Breast epithelium (tissue), 4 donors: ENCODE results near the gene GAS6. TPM values are rescaled to one million over a fixed set of nuclear protein-coding genes. Genes with fewer than 3 reads are reported as not detected.
"Not testable (repeated sequence)": the region's sequence is repeated elsewhere in the genome, so short reads cannot be mapped to it uniquely, and the experiment has no call there.

Experiments
- DNase-seq, 2 donors: peaks; one replicate each; pipeline ENCODE4 v3.0.0-alpha.2; 2019; ENCODE audit warnings: low spot score in 2 of 2
- H3K27ac ChIP-seq, 2 donors: fragments of 200-600 bp; sonication (generic) in 1 of 2; one replicate each; pipeline ENCODE4 v1.5.1; 2016 to 2019; ENCODE audit warnings: mild to moderate bottlenecking in 1 of 2
- H3K27me3 ChIP-seq, 2 donors: fragments of 200-600 bp; sonication (generic) in 1 of 2; one replicate each; pipeline versions ENCODE4 v1.5.1 to v1.6.0; 2017 to 2019; ENCODE audit warnings: control low read depth in 1 of 2, mild to moderate bottlenecking in 1 of 2
- H3K36me3 ChIP-seq: fragments of 200-600 bp; one replicate; pipeline ENCODE4 v1.5.1; 2019
- H3K4me1 ChIP-seq, 2 donors: fragments of 200-600 bp; sonication (generic); one replicate each; pipeline ENCODE4 v1.5.1; 2016 to 2019; ENCODE audit warnings: control low read depth in 1 of 2
- H3K4me3 ChIP-seq, 3 donors: fragments of 200-600 bp; sonication (generic); 1 replicate in 2 of 3; 2 replicates in 1 of 3; pipeline ENCODE4 v1.5.1; 2016 to 2019; ENCODE audit warnings: mild to moderate bottlenecking in 3 of 3, moderate library complexity in 2 of 3
- H3K9me3 ChIP-seq, 2 donors: fragments of 200-600 bp; sonication (generic) in 1 of 2; one replicate each; pipeline ENCODE4 v1.5.1; 2016 to 2019; ENCODE audit warnings: control low read depth in 1 of 2
- POLR2A ChIP-seq: fragments of 450-650 bp; IDR thresholded peaks from one replicate; pipeline ENCODE4 v1.6.1; 2016; ENCODE audit warnings: antibody characterized with exemption, mild to moderate bottlenecking, moderate library complexity
- POLR2AphosphoS5 ChIP-seq, 3 donors: sonication (generic); formaldehyde crosslinking; IDR thresholded peaks; one replicate each; pipeline ENCODE4 v1.6.1; 2017; ENCODE audit warnings: antibody characterized with exemption in 3 of 3
- intact Hi-C: fragments of 100-400 bp; cut with DNase I; formaldehyde crosslinking; loops from one replicate; pipeline ENCODE4 v1.15.1; 2023; ENCODE audit warnings: low total_unique reads
- total RNA-seq, 3 donors: library from RNA; depleted of rRNA; stranded (reverse); fragments of >200 nt; gene quantifications; one replicate each; pipeline ENCODE4 v1.1.0, GENCODE V29; 2016
- TF ChIP-seq, protein P1 (sequence below), 3 donors: fragments of 450-650 bp; IDR thresholded peaks; one replicate each; pipeline ENCODE4 v1.5.1; 2016 to 2017; ENCODE audit warnings: antibody characterized with exemption in 3 of 3, mild to moderate bottlenecking in 3 of 3, moderate library complexity in 3 of 3

Gene GAS6
- total RNA-seq, 3 donors from 2014 or later, result 85.9 to 146 (median 103) TPM

DNA sequence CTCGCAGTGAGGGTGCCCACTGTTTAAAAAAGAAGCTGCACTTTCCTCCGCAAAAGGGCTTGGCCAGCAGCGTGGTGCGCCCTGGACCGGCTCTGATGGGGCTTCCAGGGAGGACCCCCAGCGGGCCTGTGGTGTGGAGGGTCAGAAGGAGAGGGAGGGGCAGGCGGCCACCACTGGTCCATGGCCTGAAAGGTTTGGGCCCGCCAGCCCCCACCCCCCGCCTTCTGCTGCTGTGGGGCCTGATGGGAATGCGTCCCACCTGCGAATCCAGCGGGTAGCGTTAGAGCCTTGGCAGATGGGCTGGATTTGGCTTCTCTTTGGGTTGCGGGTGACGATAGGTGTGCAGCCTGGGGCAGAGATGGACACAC lies 70.2 kb downstream of the GAS6 start:
- TF ChIP-seq POLR2AphosphoS5 (IDR thresholded peaks at IDR 0.05) (no peak), POLR2A (no peak)
- TF ChIP-seq, protein P1, sequence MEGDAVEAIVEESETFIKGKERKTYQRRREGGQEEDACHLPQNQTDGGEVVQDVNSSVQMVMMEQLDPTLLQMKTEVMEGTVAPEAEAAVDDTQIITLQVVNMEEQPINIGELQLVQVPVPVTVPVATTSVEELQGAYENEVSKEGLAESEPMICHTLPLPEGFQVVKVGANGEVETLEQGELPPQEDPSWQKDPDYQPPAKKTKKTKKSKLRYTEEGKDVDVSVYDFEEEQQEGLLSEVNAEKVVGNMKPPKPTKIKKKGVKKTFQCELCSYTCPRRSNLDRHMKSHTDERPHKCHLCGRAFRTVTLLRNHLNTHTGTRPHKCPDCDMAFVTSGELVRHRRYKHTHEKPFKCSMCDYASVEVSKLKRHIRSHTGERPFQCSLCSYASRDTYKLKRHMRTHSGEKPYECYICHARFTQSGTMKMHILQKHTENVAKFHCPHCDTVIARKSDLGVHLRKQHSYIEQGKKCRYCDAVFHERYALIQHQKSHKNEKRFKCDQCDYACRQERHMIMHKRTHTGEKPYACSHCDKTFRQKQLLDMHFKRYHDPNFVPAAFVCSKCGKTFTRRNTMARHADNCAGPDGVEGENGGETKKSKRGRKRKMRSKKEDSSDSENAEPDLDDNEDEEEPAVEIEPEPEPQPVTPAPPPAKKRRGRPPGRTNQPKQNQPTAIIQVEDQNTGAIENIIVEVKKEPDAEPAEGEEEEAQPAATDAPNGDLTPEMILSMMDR (IDR thresholded peaks at IDR 0.05), result no peak
- Histone ChIP-seq H3K9me3 (no peaks in the 10 kb centered on the region), H3K27ac (no peak overlapping the region), H3K4me1 (no peaks in the 10 kb centered on the region), H3K36me3 (no peaks in the 10 kb centered on the region), H3K27me3 (peaks cover 0 to 5% of the 10 kb centered on the region in 2 donors), H3K4me3 (no peak overlapping the region)
- intact Hi-C loops, result no loop called here
- peak in 1 of 2 donors; percentile 39 for DNase-seq

DNA sequence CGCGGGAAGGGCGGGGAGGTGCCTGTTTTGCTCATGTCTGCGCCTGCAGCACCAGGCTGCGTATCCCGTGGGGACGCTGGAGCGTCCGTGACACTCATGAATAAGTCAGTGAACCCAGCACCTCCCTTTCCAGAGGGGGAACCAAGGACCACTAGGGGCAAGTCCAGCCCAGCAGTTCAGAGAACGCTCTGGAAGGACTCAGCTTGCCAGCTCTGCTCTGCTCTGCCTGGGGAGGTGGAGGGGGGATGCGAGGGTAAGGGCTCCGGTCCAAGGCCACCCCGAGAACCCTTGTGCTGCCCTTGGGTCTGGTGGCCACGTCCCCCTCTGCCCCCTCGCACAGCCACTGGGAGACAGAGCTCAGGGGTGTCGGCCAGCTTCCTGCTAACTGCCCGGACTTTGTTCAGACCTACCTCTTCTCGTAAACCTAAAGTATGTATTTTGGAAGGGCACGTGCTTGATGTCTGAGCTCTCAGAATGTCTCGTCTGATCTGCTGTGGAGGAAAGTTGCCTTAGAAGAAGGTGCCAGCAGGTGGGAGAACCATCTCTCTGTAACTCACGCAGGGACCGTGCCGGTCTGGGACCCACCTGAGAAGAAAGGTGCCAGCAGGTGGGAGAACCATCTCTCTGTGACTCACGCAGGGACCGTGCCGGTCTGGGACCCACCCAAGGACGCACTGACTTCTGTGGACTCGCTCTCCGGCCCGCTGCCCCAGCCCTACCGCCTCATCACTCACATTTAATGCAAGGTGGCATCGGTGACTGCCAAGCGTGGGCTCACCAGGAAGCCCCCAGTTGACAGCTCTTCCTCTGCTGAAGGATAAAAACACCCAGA lies 70.8 kb downstream of the GAS6 start:
- intact Hi-C loops, result no loop called here
- TF ChIP-seq POLR2AphosphoS5 (IDR thresholded peaks at IDR 0.05), result no peak
- TF ChIP-seq, protein P1 (IDR thresholded peaks at IDR 0.05), result no peak
- no peak for TF ChIP-seq POLR2A
- DNase-seq, result peak in 1 of 2 donors; percentile 41
- H3K4me1 ChIP-seq, result no peaks in the 10 kb centered on the region
- peaks cover 0 to 5% of the 10 kb centered on the region in 2 donors for H3K27me3 ChIP-seq
- H3K27ac ChIP-seq, result no peak overlapping the region
- H3K9me3 ChIP-seq, result no peaks in the 10 kb centered on the region
- H3K36me3 ChIP-seq, result no peaks in the 10 kb centered on the region
- no peak overlapping the region for H3K4me3 ChIP-seq

DNA sequence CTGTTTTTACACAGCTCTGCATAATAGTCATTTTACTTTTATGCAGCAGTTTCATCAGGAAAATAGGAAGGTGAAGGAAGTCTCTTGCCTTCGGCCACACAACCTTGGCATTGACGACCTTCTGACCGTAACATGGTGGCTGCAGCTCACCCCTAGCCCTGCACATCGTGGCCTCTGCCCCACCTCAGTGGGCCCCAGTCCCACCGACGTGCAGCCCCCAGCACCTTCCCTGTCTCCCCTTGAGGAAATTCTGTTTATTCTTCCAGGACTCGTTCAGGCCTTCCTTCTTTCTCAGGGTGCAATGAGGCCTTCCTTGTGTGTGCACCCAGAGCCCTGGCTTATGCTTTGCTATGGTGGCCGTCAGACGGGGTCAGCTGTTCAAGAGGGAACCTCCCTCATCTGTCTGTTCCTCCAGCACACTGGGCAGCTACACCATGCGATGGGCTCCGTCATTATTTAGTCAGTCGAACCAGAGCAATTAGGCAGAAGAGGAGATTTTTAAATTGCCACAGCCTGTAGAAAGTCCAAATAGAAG lies 71.6 kb downstream of the GAS6 start:
- peaks cover 0 to 5% of the 10 kb centered on the region in 2 donors for H3K27me3 ChIP-seq
- TF ChIP-seq POLR2A, result no peak
- peak in 1 of 2 donors; percentile 27 for DNase-seq
- no peak overlapping the region for H3K27ac ChIP-seq
- H3K9me3 ChIP-seq, result no peaks in the 10 kb centered on the region
- H3K4me1 ChIP-seq, result no peaks in the 10 kb centered on the region
- no peak overlapping the region for H3K4me3 ChIP-seq
- intact Hi-C loops, result no loop called here
- no peaks in the 10 kb centered on the region for H3K36me3 ChIP-seq

DNA sequence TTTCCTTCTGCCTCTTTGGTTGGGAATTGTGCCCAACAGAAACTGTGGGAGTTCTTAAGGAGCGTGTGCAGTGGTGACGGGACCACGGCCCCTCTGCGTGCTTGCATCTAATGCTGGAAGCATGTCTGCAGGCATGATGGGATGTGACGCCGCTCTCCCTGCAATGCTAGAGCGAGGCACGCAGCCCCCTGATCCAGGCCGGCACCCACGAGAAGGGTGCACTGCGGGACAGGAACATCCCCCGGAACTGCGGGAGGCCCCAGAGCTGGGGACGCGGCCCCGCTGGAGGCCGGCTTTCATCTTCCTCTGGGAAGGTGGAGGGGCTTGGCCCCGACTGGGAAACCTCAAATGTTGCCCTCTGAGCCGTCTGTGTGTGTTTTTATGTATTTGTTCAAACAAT lies 72.1 kb downstream of the GAS6 start:
- intact Hi-C loops, result no loop called here
- DNase-seq, result no peak
- no peak overlapping the region for H3K4me3 ChIP-seq
- no peak for TF ChIP-seq POLR2AphosphoS5 (IDR thresholded peaks at IDR 0.05)
- TF ChIP-seq, protein P1 (IDR thresholded peaks at IDR 0.05), result no peak
- no peak for TF ChIP-seq POLR2A
- peaks cover 0 to 5% of the 10 kb centered on the region in 2 donors for H3K27me3 ChIP-seq
- H3K9me3 ChIP-seq, result no peaks in the 10 kb centered on the region
- H3K4me1 ChIP-seq, result no peaks in the 10 kb centered on the region
- H3K36me3 ChIP-seq, result no peaks in the 10 kb centered on the region
- H3K27ac ChIP-seq, result no peak overlapping the region

DNA sequence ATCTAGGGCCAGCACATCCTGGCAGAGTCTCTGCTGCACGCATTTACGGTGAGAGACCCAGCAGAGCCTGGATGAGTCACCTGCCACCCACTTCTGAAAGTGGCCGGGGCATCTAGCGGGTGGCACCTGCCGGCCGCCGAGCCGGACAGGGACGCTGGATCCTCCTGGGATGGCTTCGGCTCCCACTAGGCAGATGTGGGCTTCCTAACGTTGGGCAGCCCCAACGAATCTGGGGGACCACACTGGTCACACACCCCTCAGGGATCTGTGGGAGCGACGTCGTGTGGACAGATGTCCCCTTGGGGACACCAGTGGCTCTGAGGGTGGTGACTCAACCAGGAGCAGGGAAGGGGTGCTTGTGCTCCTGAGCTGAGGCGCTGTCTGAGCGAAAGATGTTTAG lies 72.7 kb downstream of the GAS6 start:
- intact Hi-C loops, result no loop called here
- Histone ChIP-seq H3K4me3 (no peak overlapping the region), H3K9me3 (no peaks in the 10 kb centered on the region), H3K27me3 (peaks cover 0 to 5% of the 10 kb centered on the region in 2 donors), H3K4me1 (no peaks in the 10 kb centered on the region), H3K36me3 (no peaks in the 10 kb centered on the region), H3K27ac (no peak overlapping the region)
- TF ChIP-seq POLR2AphosphoS5 (IDR thresholded peaks at IDR 0.05), result no peak
- no peak for TF ChIP-seq POLR2A
- TF ChIP-seq, protein P1 (IDR thresholded peaks at IDR 0.05), result no peak
- no peak for DNase-seq

DNA sequence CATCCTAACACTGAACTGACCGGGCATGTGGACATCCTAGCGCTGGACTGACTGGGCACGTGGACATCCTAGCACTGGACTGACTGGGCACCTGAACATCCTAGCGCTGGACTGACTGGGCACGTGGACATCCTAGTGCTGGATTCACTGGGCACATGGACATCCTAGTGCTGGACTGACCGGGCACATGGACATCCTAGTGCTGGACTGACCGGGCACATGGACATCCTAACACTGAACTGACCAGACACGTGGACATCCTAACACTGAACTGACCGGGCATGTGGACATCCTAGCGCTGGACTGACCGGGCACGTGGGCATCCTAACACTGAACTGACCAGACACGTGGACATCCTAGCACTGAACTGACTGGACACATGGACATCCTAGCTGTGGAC lies 73.9 kb downstream of the GAS6 start:
- H3K27me3 ChIP-seq, H3K4me3 ChIP-seq, intact Hi-C loops, H3K27ac ChIP-seq, H3K4me1 ChIP-seq, H3K36me3 ChIP-seq, H3K9me3 ChIP-seq, DNase-seq: not testable (repeated sequence)
